Activated naive CD4-positive, alpha-beta T cell treated with anti-CD3 and anti-CD28 coated beads, Interleukin-2, amount 10 ng/mL, durations not matched to agents 7 days and 5 days (primary cell): ENCODE results near the gene UBQLN4.

Experiments
- CTCF ChIA-PET: fragments of 350-600 bp; sonication (Branson Sonifier 250); formaldehyde crosslinking; loops from one replicate; lab custom pipeline; 2021; ENCODE audit warnings: antibody characterized with exemption; lab: Charles Lee
- DNase-seq: peaks from one replicate; pipeline ENCODE4 v3.0.0-alpha.2; 2020
- H3K27ac Mint-ChIP-seq: one replicate; pipeline ENCODE4 v1.8.0; 2021; ENCODE audit warnings: mild to moderate bottlenecking, moderate library complexity, mixed read lengths
- H3K27me3 Mint-ChIP-seq: one replicate; pipeline ENCODE4 v1.8.0; 2021; ENCODE audit warnings: mild to moderate bottlenecking, mixed read lengths
- H3K36me3 Mint-ChIP-seq: one replicate; pipeline ENCODE4 v1.8.0; 2021; ENCODE audit warnings: mixed read lengths
- H3K4me1 Mint-ChIP-seq: one replicate; pipeline ENCODE4 v1.8.0; 2021; ENCODE audit warnings: mixed read lengths
- H3K4me3 Mint-ChIP-seq: one replicate; pipeline ENCODE4 v1.8.0; 2021; ENCODE audit warnings: mild to moderate bottlenecking, moderate library complexity, mixed read lengths
- H3K9me3 Mint-ChIP-seq: one replicate; pipeline ENCODE4 v1.8.0; 2021; ENCODE audit warnings: mixed read lengths

UBQLN4 gene

DNA sequence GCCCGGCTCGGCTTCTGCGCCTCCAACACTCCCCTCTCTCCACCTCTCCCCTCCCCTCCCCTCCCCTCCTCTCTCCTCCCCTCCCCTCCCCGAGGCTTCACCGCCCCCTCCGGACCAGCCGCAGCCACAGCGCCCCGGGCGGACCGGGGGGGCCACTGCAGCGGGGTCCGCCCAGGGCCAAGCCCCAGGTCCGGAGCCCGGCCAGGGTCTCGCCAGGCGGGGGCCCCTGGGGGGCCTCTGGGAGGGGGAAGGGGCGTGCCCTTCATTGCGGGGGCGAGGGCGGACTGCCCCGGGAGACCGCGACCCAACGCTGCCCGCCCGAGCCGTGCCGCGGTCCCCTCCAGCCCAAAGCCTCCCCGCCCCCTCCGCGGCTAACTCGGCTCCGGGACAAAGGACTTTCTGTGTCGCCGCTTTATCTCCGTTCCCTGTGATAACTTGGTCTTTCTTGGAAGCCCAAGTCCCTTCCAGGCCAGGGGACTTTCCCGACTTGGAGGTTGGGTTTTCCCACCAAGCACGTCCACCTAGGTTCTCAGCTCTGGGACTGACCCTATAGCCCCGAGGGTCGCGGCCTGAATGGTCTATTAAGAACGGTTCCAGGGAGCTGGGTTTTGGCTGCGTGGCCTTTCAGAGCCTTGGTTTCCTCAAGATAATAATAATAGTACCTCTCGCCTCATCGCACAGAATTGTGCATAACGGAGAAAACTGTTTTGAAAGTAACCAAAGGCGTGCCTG is at the start of gene UBQLN4:
TSS of gene UBQLN4 (minus strand) at position 31 of the 732 bp plus-strand sequence. CDS start 97 bp downstream, outside the sequence.
- Mint-ChIP-seq H3K36me3 (peaks cover 17% of the 10 kb centered on the region), H3K4me1 (peaks cover 39% of the 10 kb centered on the region)
- CTCF ChIA-PET: interaction anchor here (1.0 to 2.6 kb wide), 3 partner anchors 12 to 47 kb away, joined by 4 to 6 read pairs (median 6); no protein-coding TSS in a partner anchor

GRCh38 chr1:156102633-156103511 is 49.3 kb upstream of the UBQLN4 start:
- Mint-ChIP-seq H3K9me3 (no peaks in the 10 kb centered on the region), H3K4me1 (peaks cover 23% of the 10 kb centered on the region), H3K4me3 (no peak overlapping the region), H3K36me3 (no peaks in the 10 kb centered on the region), H3K27ac (no peak overlapping the region), H3K27me3 (peaks cover 91% of the 10 kb centered on the region)
- no peak for DNase-seq
- CTCF ChIA-PET: interaction anchor here (0.7 to 21.9 kb wide), 3 partner anchors 10 to 36 kb away, joined by 3 to 668 read pairs (median 4); no protein-coding TSS in a partner anchor

More for the DNA sequence above, at the start of gene UBQLN4:
- H3K27ac Mint-ChIP-seq: peak within 1 kb of the TSS; percentile 96
- no peaks in the 10 kb centered on the region for H3K9me3 Mint-ChIP-seq
- peak; percentile 91 for DNase-seq
- H3K4me3 Mint-ChIP-seq: peak within 1 kb of the TSS; percentile 97
- no peaks in the 10 kb centered on the region for H3K27me3 Mint-ChIP-seq

DNA sequence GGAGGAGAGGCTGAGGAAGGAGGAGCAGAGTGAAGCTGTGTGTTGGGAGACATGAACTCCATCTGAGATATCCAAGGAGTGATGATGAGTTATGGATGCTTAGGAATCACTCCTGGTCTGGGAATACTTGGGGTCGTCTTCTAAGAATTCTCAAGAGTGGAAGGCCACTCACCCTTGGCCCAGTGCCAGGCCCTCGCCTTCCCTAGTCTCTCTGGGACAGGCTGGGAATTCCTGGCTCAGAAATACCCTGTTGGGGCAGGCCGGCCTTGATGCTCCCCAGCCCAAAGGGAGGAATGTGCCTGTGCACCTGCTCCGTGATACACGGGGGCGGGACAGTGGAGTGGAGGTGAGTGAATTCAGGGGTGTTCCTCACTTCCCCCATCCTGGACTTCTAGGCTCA is 48.3 kb upstream of the UBQLN4 start:
- peaks cover 89% of the 10 kb centered on the region for H3K27me3 Mint-ChIP-seq
- CTCF ChIA-PET: interaction anchor here (1.0 to 21.9 kb wide), 2 partner anchors 10 to 30 kb away, joined by 4 to 668 read pairs; no protein-coding TSS in a partner anchor
- no peak for DNase-seq
- H3K9me3 Mint-ChIP-seq: no peaks in the 10 kb centered on the region
- H3K4me1 Mint-ChIP-seq: peaks cover 28% of the 10 kb centered on the region
- H3K4me3 Mint-ChIP-seq: no peak overlapping the region
- H3K27ac Mint-ChIP-seq: no peak overlapping the region
- no peaks in the 10 kb centered on the region for H3K36me3 Mint-ChIP-seq

GRCh38 chr1:156100205-156100995 is 46.8 kb upstream of the UBQLN4 start:
- H3K9me3 Mint-ChIP-seq: no peaks in the 10 kb centered on the region
- no peak overlapping the region for H3K27ac Mint-ChIP-seq
- H3K27me3 Mint-ChIP-seq: peaks cover 90% of the 10 kb centered on the region
- H3K4me1 Mint-ChIP-seq: peaks cover 28% of the 10 kb centered on the region
- no peaks in the 10 kb centered on the region for H3K36me3 Mint-ChIP-seq
- CTCF ChIA-PET: interaction anchor here (0.8 to 21.9 kb wide), 6 partner anchors 10 to 45 kb away, joined by 3 to 668 read pairs (median 4); no protein-coding TSS in a partner anchor
- H3K4me3 Mint-ChIP-seq: no peak overlapping the region
- DNase-seq: no peak

- no peak for DNase-seq
- Mint-ChIP-seq H3K27me3 (peaks cover 90% of the 10 kb centered on the region), H3K36me3 (no peaks in the 10 kb centered on the region), H3K27ac (no peak overlapping the region), H3K4me3 (no peak overlapping the region), H3K9me3 (no peaks in the 10 kb centered on the region), H3K4me1 (peaks cover 21% of the 10 kb centered on the region)
- CTCF ChIA-PET: interaction anchor here (1.1 to 21.9 kb wide), 8 partner anchors 9 to 220 kb away, joined by 3 to 668 read pairs (median 4); no protein-coding TSS in a partner anchor
Observed at GRCh38 chr1:156099282-156099681, 45.7 kb upstream of the UBQLN4 start.

- Mint-ChIP-seq H3K27ac (no peak overlapping the region), H3K4me3 (no peak overlapping the region), H3K9me3 (no peaks in the 10 kb centered on the region), H3K36me3 (no peaks in the 10 kb centered on the region), H3K4me1 (peaks cover 20% of the 10 kb centered on the region), H3K27me3 (peaks cover 90% of the 10 kb centered on the region)
- CTCF ChIA-PET: interaction anchor here (1.1 to 21.9 kb wide), 7 partner anchors 8 to 220 kb away, joined by 3 to 668 read pairs (median 4); no protein-coding TSS in a partner anchor
- DNase-seq: no peak
Observed at GRCh38 chr1:156098784-156099183, 45.2 kb upstream of the UBQLN4 start.

- H3K27ac Mint-ChIP-seq: no peak overlapping the region
- no peak overlapping the region for H3K4me3 Mint-ChIP-seq
- H3K27me3 Mint-ChIP-seq: peaks cover 88% of the 10 kb centered on the region
- peaks cover 20% of the 10 kb centered on the region for H3K4me1 Mint-ChIP-seq
- no peaks in the 10 kb centered on the region for H3K9me3 Mint-ChIP-seq
- no peak for DNase-seq
- H3K36me3 Mint-ChIP-seq: no peaks in the 10 kb centered on the region
- CTCF ChIA-PET: interaction anchor here (0.8 to 21.9 kb wide), 18 partner anchors 7 to 274 kb away, joined by 3 to 668 read pairs (median 5); partner anchors contain the start of genes LMNA and TMEM79
Observed at GRCh38 chr1:156097499-156098178, 44.0 kb upstream of the UBQLN4 start.

DNA sequence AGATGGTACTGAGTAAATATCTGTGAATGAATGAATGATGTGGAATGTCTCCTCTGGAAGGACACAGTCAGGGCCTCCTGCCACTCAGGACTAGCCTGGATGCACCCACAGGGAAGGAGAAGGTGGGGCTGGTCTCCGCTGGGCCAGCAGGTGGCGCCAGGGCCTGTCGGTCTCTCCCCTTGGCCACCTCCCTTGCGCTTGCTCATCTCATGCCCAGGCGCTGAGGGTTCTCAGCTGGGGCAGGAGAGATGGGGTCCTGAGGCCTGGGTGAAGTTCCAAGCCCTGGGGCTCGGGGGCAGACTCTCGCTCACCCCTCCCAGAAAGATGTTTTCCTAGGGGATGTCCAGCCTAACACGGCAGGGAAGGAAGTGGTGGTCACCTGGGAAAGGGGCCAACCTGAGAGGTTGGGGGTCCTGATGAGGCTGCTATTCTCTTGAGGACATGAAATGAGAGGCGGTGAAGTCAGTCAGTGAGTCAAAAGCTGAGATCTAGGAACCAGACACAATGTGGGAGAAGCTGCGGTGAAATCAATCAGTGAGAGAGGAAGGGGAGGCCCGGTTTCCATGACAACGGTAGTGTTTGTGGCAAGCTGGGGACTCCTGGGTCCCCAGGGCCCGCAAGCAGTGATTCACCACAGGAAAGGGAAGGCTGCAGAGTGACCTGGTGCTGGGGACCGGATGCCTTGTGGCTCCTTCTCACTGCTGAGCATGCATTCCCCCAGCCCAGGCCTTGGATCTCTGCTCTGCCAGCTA is 43.2 kb upstream of the UBQLN4 start:
- Mint-ChIP-seq H3K4me3 (peak overlapping the region; percentile 22), H3K9me3 (no peaks in the 10 kb centered on the region), H3K27me3 (peaks cover 88% of the 10 kb centered on the region), H3K4me1 (peaks cover 20% of the 10 kb centered on the region), H3K27ac (peak overlapping the region; percentile 25), H3K36me3 (no peaks in the 10 kb centered on the region)
- CTCF ChIA-PET: interaction anchor here (0.7 to 21.9 kb wide), 26 partner anchors 8 to 349 kb away, joined by 3 to 668 read pairs (median 4); partner anchors contain the start of genes LMNA and TMEM79
- peak; percentile 87 for DNase-seq

DNA sequence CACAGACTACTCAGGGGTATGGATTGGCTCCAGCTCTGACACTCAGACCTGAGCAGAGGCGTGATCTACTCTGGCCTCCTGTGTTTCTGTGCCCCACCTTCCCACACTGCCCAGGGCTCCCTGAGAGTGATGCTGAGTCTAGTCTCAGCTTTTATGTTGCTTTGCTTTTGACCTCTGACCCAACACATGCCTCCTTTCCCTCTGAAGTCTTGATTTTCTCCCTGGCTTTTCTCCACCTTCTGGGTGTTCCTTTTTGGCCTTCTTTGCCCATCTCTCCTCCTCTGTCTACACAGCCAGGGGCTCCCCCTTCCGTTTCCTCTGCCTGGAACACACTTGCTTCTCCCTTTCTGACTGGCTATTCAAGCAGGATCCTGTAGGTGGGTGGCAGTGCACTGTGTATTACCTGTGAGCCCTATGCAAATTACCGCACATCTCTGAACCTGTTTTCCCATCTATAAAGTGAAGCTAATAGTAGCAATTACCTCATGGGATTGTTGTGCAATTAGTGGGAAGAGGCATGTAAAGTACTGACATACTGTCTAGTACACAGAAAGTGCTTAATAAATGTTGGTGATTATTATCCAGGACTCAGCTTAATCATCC is 42.4 kb upstream of the UBQLN4 start:
- Mint-ChIP-seq H3K4me1 (peaks cover 20% of the 10 kb centered on the region), H3K27me3 (peaks cover 87% of the 10 kb centered on the region), H3K9me3 (no peaks in the 10 kb centered on the region), H3K4me3 (no peak overlapping the region), H3K36me3 (no peaks in the 10 kb centered on the region), H3K27ac (no peak overlapping the region)
- DNase-seq: no peak
- CTCF ChIA-PET: interaction anchor here (0.7 to 21.9 kb wide), 17 partner anchors 8 to 449 kb away, joined by 3 to 668 read pairs (median 4); no protein-coding TSS in a partner anchor

DNA sequence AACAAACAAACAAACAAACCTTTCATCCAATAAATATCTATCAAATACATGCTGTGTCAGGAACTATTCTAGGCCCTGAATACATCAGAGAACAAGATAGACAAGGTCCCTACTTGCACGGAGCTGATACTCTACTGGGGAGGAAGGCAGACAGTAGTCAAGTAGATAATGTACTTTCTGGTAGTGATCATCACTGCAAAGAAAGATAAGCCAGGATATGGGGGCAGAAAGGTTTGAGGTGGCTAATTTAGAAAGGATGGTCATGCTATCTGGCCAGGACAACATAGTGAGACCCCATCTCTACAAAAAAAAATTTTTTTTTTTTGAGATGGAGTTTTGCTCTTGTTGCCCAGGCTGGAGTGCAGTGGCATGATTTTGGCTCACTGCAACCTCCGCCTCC is 38.0 kb upstream of the UBQLN4 start:
- H3K9me3 Mint-ChIP-seq: no peaks in the 10 kb centered on the region
- peaks cover 86% of the 10 kb centered on the region for H3K27me3 Mint-ChIP-seq
- CTCF ChIA-PET: interaction anchor here (1.0 to 21.9 kb wide), 9 partner anchors 8 to 269 kb away, joined by 4 to 668 read pairs (median 5); no protein-coding TSS in a partner anchor
- no peaks in the 10 kb centered on the region for H3K36me3 Mint-ChIP-seq
- H3K4me1 Mint-ChIP-seq: peaks cover 11% of the 10 kb centered on the region
- H3K4me3 Mint-ChIP-seq: no peak overlapping the region
- no peak for DNase-seq
- H3K27ac Mint-ChIP-seq: no peak overlapping the region

- no peaks in the 10 kb centered on the region for H3K9me3 Mint-ChIP-seq
- no peak overlapping the region for H3K27ac Mint-ChIP-seq
- CTCF ChIA-PET: interaction anchor here (0.7 to 21.9 kb wide), 11 partner anchors 8 to 270 kb away, joined by 4 to 668 read pairs (median 5); no protein-coding TSS in a partner anchor
- DNase-seq: peak; percentile 93
- H3K4me3 Mint-ChIP-seq: no peak overlapping the region
- peaks cover 3% of the 10 kb centered on the region for H3K4me1 Mint-ChIP-seq
- H3K27me3 Mint-ChIP-seq: peaks cover 88% of the 10 kb centered on the region
- H3K36me3 Mint-ChIP-seq: no peaks in the 10 kb centered on the region
Observed at GRCh38 chr1:156090840-156091188, 37.2 kb upstream of the UBQLN4 start.
